Erythroblast (primary cell): ENCODE data around the gene RTL5.

Experiments
- DNase-seq, 2 experiments: peaks; one replicate each; lab custom pipeline; 2025; lab: John Stamatoyannopoulos, UW
- GATA1 ChIP-seq: IDR thresholded peaks from 2 replicates; pipeline ENCODE4 v1.6.1; 2011; ENCODE audit warnings: low read depth, mild to moderate bottlenecking, control low read depth, low read length, moderate library complexity
- POLR2A ChIP-seq: IDR thresholded peaks from 2 replicates; pipeline ENCODE4 v1.6.1; 2011; ENCODE audit warnings: mild to moderate bottlenecking, low read length

The RTL5 gene

DNA sequence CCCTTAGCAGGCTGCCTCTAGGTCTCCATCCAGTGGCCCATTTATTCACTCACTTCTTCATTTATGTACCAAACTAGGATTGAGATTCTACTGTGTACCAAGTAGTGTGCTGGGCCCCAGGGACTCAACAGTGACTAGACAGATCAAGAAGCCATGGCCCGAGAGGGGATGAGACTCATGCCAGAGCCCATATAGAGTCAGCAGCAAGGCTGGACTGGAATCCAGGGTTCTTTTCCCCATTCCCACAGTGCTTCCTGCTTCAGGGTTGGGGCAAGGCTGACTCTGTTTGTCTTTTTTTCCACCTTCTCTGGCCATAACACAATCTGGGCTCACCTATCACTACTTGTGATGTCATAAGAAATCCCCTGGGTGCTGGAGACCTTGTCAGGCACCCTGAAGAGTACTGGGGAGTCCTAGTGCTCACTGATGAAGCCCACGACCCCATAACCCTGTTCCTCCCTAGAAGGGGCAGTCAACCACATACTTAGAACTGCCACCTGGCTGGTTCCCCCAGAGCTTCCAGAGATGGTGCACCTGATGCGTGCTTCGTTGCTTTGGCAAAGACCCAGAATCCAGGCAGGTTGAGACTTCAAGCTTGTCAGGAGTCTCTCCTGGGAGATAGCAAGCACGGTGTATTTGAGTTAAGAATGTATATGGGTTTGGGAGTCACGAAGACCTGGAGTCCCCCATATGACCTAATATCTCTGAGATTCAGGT, 6.2 kb downstream of the RTL5 start:
- TF ChIP-seq GATA1 = no peak
- TF ChIP-seq POLR2A = no peak
- peak; percentile 2 for DNase-seq

DNA sequence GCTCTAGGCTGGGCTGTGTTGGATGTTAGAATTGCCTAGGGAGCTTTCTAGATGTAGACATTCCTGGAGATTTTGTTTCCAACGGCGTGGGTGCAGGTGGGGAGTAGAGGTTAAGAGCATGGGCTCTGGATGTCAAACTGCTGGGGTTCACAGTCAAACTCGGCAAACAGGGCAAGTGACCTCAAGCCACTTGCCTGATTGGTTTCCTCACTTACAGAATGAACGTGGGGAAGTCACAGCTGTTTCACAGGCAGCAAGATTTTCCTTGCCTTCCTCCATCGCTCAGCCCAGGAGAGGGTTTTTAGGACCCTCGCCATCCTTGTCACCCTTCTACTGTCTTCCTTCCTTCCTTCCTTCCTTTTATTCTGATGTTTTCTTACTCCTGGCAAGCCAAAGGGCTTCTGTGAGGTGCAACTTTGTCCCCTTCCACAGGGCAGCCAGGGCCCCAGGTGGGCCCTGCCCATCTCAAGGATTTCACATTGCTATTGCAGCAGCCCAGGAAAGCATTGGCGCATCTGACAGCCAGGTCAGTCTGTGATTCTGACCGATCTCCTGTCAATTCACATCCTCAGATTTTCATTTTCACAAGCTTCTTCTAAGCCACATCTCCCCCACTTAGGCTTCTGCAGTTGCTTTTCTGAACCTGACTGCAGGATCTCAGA, 7.0 kb downstream of the RTL5 start:
- TF ChIP-seq GATA1 (no peak), POLR2A (no peak)
- no peak for DNase-seq

DNA sequence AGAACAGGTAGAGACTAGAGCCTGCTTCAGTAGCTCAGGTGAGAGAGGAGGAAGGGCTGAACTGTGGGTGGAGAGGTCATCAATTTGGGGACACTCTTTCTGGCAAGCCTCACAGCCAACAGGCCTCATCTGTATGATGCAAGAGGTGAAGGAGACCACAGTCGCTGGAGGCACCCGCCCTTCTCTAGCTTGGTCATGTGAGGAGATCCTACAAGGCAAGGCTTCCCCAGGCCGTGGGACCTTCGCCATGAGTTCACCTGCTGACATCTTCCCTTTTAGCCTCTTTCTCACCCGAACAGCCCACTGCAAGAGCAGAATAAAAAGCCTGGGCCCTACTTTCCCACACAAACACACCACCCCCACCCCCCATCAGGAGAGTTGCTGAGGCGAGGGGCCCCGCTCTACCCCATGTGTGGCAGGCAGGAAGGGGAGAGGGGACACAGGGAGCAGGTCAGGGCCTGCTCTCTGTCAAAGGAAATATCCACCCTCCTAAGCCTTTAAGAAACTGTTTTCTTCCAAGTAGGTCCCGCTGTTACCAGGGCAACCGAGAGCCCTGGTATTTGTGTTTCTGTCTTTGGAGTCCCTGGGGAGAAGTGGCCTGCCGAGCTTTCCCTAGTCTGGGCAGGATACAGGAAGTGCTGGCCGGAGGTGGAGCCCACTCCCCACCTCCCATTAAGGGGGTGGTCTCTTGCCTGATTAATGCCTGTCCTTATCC, 8.1 kb downstream of the RTL5 start:
- peak; percentile 39 to 56 for DNase-seq
- TF ChIP-seq GATA1 (no peak), POLR2A (no peak)

DNA sequence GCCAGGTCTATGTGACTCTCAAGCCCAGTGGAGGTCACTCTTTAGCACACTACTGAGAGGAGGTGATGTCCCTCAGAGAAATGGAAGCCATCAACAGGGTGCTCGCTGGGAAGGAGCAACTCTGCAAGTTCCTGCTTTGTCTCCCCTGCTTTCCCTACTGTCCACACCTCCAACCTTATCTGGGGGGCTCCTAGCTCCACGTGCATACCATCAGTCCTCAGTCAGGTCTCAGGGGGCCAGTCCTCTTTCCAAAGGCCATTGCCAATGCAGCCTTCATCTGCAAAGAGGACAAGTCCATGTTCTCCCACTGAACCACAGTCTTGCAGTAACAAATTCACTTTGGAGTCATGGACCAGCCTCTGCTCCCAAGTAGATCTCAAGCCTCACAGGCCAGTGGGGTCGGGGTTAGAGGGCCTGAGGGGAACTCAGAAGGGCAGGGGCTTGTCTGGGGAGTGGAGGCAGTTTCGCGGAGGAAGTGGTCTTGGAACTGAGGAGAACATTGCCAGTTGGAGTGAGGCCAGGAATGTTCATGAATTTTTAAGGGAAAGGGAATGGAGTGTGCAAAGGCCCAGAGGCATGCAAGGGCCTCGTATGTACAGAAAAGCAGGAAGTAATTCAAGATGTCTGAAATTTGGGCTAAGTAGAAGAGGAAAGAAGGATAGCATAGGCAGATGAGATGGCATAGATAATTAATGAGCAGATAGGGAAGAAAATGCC, 8.9 kb downstream of the RTL5 start:
- TF ChIP-seq POLR2A (no peak), GATA1 (no peak)
- DNase-seq = no peak

DNA sequence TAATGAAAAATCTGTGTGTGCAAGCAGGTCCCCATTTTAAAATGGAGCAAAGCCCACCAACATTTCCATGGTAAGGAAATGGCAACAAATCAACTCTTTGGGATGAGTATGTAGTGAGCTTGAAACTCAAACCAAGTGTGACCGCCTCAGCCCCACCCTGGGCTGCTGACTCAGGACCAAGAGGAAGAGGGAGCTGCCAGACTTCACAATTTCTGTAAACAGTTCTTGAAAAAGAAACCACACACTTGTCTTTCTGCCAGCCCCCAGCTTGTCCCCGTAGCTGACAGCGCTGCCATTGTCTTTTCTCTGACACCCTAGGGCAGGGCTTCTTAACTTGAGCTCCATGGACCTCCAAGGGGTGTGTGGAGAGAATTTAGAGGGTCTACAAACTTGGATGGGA, 10.3 kb downstream of the RTL5 start:
- peak; percentile 57 to 74 for DNase-seq

DNA sequence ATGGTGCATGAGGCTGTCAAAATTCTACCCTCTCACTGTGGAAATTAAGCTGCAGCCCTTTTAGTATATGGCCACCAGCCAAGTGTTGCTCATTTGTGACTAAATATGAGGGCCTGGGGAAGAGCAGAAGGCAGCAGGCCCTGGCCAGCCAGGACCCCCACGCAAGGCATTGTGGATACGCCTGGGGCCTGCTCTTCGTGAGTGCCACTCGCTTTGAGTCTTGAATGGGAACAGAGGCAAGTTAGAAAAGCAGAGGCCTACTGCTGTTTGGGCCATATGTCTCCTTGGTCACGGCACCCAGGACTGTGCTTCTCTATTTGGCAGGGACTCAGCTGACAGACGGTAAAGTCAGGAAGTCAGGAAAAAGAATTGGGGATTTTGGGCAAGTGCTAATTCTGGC, 10.9 kb downstream of the RTL5 start:
- TF ChIP-seq GATA1 (no peak), POLR2A (no peak)
- no peak for DNase-seq

More for the DNA sequence above, 10.3 kb downstream of the RTL5 start:
- TF ChIP-seq GATA1 (no peak), POLR2A (no peak)

DNA sequence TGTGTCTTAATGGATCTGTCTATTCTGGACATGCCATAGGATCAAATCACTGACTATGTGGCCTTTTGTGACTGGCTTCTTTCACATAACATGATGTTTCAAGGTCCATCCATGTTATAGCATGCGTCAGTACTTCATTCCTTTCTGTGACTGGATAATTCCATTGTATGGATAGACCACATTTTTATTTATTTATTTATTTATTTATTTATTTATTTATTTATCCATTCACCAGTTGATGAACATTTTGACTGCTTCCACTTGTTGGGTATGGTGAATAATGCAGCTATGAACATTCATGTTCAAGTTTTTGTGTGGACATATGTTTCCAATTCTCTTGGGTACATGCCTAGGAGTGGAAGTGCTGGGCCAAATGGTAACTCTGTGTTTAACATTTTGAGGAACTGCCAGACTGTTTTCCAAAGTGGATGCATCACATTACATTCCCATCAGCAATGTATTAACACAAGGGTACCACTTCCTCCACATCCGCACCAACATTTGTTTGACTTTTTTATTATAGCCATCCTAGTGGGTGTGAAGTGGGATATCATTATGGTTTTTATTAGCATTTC, 14.0 kb downstream of the RTL5 start:
- DNase-seq = no peak
- no peak for TF ChIP-seq POLR2A
- no peak for TF ChIP-seq GATA1

DNA sequence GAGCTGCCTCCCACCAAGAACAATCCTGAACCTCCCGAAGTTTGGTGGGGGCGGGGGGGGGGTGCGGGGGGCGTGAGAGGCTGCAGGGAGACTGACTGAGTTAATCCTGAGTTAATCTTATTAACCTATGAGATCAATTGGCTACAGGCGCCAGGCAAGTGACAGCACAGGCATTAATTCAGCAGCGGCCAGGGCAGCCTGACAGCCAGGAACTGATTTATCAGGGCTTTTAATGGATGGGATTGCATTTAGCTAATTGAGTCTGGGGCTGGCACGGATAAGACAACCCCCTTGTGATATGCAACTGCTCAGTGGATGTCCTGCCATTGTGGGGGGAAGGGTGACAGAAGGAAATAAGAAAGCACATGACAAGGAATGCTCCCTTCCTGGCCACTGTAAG, 16.3 kb downstream of the RTL5 start:
- DNase-seq = no peak
- TF ChIP-seq POLR2A = no peak
- no peak for TF ChIP-seq GATA1

DNA sequence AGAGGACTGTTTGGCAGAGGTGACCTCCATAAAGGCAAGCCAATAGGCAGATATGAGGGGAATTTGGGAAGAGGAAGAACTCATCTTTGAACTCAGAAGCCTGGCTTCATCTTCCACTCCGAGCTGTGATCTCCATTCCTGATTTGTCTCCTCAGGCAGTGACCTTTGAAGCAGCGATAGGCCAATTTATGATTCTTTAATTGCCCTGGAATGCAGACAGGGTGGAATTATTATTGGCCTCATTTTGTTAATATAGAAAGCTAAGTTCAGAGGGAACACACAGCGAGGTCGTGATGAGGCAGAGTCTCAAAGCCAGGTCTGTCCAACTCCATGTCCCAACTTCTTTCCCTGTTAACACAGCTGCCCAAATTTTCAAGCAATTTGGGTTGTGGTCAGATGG, 16.9 kb downstream of the RTL5 start:
- no peak for DNase-seq
- TF ChIP-seq POLR2A = no peak
- TF ChIP-seq GATA1 = no peak

DNA sequence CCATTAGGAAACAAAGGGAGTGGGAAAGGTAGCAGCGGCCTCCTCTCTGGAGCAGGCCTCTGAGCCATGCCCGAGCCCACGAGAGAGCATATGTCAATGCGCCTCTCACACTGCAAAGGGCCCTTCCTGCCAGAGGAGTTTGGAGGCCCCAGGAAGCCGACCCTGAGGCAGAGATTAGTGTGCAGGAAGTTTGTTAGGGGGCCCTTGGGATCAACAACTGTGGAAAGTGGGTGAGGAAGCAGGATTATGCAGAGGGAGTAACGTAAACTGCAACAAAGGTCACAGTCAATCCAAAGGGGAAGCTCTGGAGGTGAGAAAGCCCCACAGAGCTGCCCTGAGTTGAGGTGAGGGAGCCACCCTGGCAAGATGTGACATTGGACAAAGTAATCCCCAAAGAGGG, 17.4 kb downstream of the RTL5 start:
- no peak for DNase-seq
- TF ChIP-seq GATA1 (no peak), POLR2A (no peak)

DNA sequence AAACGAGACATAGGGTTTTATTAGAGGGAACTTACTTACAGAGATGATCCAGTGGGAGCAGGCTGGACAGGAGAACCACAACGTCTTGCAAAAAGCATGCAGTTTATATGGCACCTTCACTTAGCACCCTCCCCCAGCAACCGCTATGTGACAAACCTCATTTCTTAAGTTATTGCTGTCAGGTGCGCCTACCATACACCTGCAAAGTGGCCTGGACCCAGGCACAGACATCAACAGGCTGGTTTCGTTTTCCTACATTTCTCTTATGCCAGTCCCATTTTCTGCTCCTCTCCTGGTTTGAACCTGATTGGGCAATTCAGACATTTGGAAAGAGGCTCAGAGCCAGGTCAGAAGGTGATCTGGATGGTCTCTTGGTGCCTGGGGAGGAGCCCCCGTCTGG, 18.3 kb downstream of the RTL5 start:
- no peak for DNase-seq
- TF ChIP-seq POLR2A (no peak), GATA1 (no peak)

DNA sequence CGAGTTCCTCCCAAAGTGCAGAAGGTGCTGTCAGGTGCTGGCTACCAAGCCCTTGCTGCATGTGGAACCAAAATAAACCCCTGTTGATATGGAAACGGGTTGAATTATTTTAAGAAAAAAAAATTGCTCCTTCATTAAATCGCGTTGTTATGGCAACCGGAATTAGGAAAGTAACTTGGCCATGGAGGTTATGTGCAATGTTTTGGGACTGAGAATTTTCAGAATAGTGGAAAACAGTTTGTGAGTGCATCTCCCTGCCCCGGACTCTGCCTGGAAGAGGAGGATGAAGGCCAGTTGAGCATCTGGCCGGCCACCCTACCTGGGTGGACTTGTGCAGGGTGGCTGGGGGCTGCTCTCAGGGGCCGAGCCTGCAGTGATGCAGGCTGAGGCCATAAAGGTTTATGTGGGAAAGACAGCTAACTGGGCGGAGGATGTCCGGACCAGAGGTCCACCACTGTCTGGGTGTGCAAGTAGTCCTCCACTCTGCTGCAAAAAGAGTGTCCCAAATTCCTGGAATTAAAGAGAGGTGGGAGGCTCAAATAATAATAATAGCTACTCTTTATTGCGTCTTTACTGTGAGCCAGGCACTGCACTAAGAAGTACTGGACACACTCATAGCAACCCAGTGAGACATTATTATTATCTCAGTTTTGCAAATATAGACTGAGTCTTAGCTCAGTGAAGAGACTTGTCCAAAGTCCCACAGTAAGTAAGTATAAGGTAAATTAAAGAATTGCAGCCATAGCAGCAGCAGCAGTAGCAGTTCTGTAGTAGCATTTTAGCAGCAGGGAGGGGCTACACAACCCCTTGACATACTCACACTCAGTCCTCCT, 20.6 kb downstream of the RTL5 start:
- DNase-seq = no peak
- TF ChIP-seq GATA1 (no peak), POLR2A (no peak)
